Psoas muscle (tissue), 8 donors: Measurements from ENCODE around the gene C1orf198. TPM values are rescaled to one million over a fixed set of nuclear protein-coding genes. Genes with fewer than 3 reads are reported as not detected.

Experiments used
- ATAC-seq, 4 donors: fragments of 200-7000 bp; cut with Tn5 transposase; one replicate each; pipeline ENCODE4 v1.9.1; 2020; ENCODE audit warnings: moderate library complexity in 3 of 4, mild to moderate bottlenecking in 2 of 4
- DNase-seq, 2 donors: peaks; one replicate each; pipeline ENCODE4 v3.0.0-alpha.2; 2020
- H3K27ac ChIP-seq: fragments of 200-600 bp; one replicate; pipeline ENCODE4 v1.8.0; 2022
- H3K27me3 ChIP-seq, 3 donors: fragments of 200-600 bp in 1 of 3; one replicate each; pipeline versions ENCODE4 v1.6.1 to v1.8.0; 2013 to 2022; ENCODE audit warnings: low read length in 2 of 3, mild to moderate bottlenecking in 2 of 3, moderate library complexity in 1 of 3; ENCODE audit not compliant: insufficient read depth in 3 of 3
- H3K36me3 ChIP-seq, 2 donors: fragments of 200-600 bp in 1 of 2; one replicate each; pipeline versions ENCODE4 v1.6.1 to v1.8.0; 2013 to 2022; ENCODE audit warnings: low read depth in 1 of 2, mild to moderate bottlenecking in 1 of 2, moderate library complexity in 1 of 2; ENCODE audit not compliant: insufficient read depth in 1 of 2
- H3K4me1 ChIP-seq: fragments of 200-600 bp; one replicate; pipeline ENCODE4 v1.8.0; 2022
- H3K4me3 ChIP-seq: fragments of 200-600 bp; one replicate; pipeline ENCODE4 v1.8.0; 2022; ENCODE audit warnings: mild to moderate bottlenecking
- H3K9me3 ChIP-seq: fragments of 200-600 bp; one replicate; pipeline ENCODE4 v1.8.0; 2022
- CTCF ChIP-seq: fragments of 200-600 bp; IDR thresholded peaks from one replicate; pipeline ENCODE4 v1.8.0; 2022; ENCODE audit warnings: antibody characterized with exemption
- WGBS, 3 donors: extraction: QIAGEN DNeasy Blood & Tissue Kit; methylation state at CpG; one replicate each; pipeline versions ENCODE4 v1.1.6 to v1.1.7; 2013; 5-methylcytosine and 5-hydroxymethylcytosine counted together
- intact Hi-C, 2 donors: fragments of 100-400 bp; cut with DNase I; formaldehyde crosslinking; loops; one replicate each; pipeline versions ENCODE4 v1.11.0 to v1.14.2; 2022
- polyA plus RNA-seq, 3 donors: library from polyadenylated mRNA; stranded (reverse); fragments of 200-250 nt; gene quantifications; one replicate each; pipeline ENCODE4 v1.2.3, GENCODE V29; 2013
- total RNA-seq, 4 donors: library from RNA; stranded (reverse); fragmentation: NEBNext Ultra II Directional in 2 of 4; extraction: Animal tissue kit (Norgen Biotek cat#: 25700) in 2 of 4; gene quantifications; one replicate each; pipeline versions ENCODE4 v1.2.1 to v1.2.4, GENCODE V29; 2021 to 2023
- donor health status: healthy with polysubstance abuse.
- donor health status: DM: no; HTN: no; CAD: no; lungs with moderate emphysema.
- donor health status: Bipolar disorder and iron deficiency.
- donor health status: healthy.
- donor health status: DM: yes; HTN: yes; CAD: no.
- donor health status: DM: no; HTN: no; CAD: no.
- donor health status: DM: no; HTN: no; CAD: no.
- donor health status: DM: yes; HTN: yes; CAD: no.

Gene C1orf198
- total and polyA plus RNA-seq, 7 donors = 32.0 to 122 (median 81.8) TPM

- H3K27me3 ChIP-seq = no peaks in the 10 kb centered on the region
- ATAC-seq (no peak), DNase-seq (no peak)
- H3K9me3 ChIP-seq = no peaks in the 10 kb centered on the region
- peaks cover 18% of the 10 kb centered on the region for H3K4me1 ChIP-seq
- no peak overlapping the region for H3K4me3 ChIP-seq
- no peak overlapping the region for H3K27ac ChIP-seq
- TF ChIP-seq CTCF = no peak
- intact Hi-C loops = loop anchor here in 1 of 2 donors (5.0 kb wide), 1 partner anchor 299 kb away; no protein-coding TSS in a partner anchor
- H3K36me3 ChIP-seq = peaks cover 0 to 67% of the 10 kb centered on the region in 2 donors
- WGBS, 3 donors = 58 to 83% (median 61%) methylated on average over 2 of the region's 2 CpGs
These were observed 45.2 kb upstream of the C1orf198 start for GRCh38 chr1:230913496-230913895.

- intact Hi-C loops = loop anchor here in 1 of 2 donors (5.0 kb wide), 1 partner anchor 302 kb away; no protein-coding TSS in a partner anchor
- Histone ChIP-seq H3K4me1 (peaks cover 18% of the 10 kb centered on the region), H3K4me3 (no peak overlapping the region), H3K27me3 (no peaks in the 10 kb centered on the region), H3K27ac (peak overlapping the region; percentile 5), H3K9me3 (no peaks in the 10 kb centered on the region), H3K36me3 (peaks cover 2 to 80% of the 10 kb centered on the region in 2 donors)
- DNase-seq (no peak), ATAC-seq (no peak)
- TF ChIP-seq CTCF = no peak
These were observed 42.4 kb upstream of the C1orf198 start for GRCh38 chr1:230910755-230911117.

GRCh38 chr1:230909974-230910754, 41.8 kb upstream of the C1orf198 start:
- TF ChIP-seq CTCF = no peak
- intact Hi-C loops = loop anchor here in 1 of 2 donors (5.0 kb wide), 1 partner anchor 302 kb away; no protein-coding TSS in a partner anchor
- ATAC-seq = peak; percentile 82 to 93 (median 86)
- Histone ChIP-seq H3K27ac (no peak overlapping the region), H3K9me3 (no peaks in the 10 kb centered on the region), H3K4me1 (peaks cover 18% of the 10 kb centered on the region), H3K27me3 (no peaks in the 10 kb centered on the region), H3K4me3 (no peak overlapping the region), H3K36me3 (peaks cover 2 to 80% of the 10 kb centered on the region in 2 donors)
- peak; percentile 21 to 59 for DNase-seq
- WGBS, 3 donors = 34 to 47% (median 36%) methylated on average over 13 of the region's 13 CpGs

- DNase-seq = no peak
- 72 to 85% (median 72%) methylated on average over 4 of the region's 4 CpGs for WGBS, 3 donors
- no peak overlapping the region for H3K4me3 ChIP-seq
- TF ChIP-seq CTCF = no peak
- peaks cover 18% of the 10 kb centered on the region for H3K4me1 ChIP-seq
- H3K9me3 ChIP-seq = no peaks in the 10 kb centered on the region
- no peak for ATAC-seq
- no peaks in the 10 kb centered on the region for H3K27me3 ChIP-seq
- H3K27ac ChIP-seq = no peak overlapping the region
- intact Hi-C loops = no loop called here
- peaks cover 2 to 67% of the 10 kb centered on the region in 2 donors for H3K36me3 ChIP-seq
These were observed 39.3 kb upstream of the C1orf198 start for GRCh38 chr1:230907472-230908205.
